HG03066 (cell line): Measurements from ENCODE around the gene NIF3L1.
A peak's percentile ranks its signal among the peaks of the same experiment; 100 is the strongest.
"Not testable (repeated sequence)": the region's sequence is repeated elsewhere in the genome, so short reads cannot be mapped to it uniquely, and the experiment has no call there.

ENCODE experiments used
- ATAC-seq: cut with Tn5 transposase; IDR thresholded peaks from one replicate; pipeline ENCODE4 v1.9.1; 2021; ENCODE audit warnings: low read depth; ENCODE audit not compliant: unreplicated experiment

The NIF3L1 gene

DNA sequence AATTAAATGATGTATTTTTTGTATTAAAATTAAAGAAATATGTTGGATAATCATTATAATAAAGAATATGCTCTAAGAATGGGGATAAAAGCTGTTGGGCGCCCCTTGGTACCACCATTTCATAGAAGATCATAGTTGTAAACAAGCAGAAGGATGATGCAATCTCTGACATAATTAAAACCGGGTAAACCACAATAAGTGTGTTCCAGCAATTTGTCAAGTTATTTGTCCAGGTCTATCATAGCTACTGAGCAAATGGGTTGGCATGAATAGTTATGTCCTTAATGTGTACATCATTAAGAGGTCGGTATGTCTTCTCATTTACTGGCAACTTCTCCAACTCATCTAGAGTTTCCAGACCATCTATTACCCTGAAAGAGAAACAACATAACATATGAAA, 18.0 kb upstream of the NIF3L1 start:
- no peak for ATAC-seq

DNA sequence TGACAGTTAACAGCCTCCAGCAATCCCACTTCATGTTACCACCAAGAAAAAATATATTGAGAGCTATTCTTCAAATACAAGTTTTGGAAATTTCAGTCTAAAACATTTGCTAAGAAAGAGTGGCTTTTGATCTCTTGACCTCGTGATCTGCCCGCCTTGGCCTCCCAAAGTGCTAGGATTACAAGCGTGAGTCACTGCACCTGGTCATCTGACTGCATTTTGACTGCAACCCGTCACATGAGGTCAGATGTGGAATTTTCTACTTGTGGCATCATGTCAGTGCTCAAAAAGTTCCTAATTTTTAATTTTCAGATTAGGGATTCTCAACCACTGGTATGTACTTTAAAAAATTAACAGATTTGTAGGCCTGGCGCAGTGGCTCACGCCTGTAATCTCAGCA, 15.6 kb upstream of the NIF3L1 start:
- no peak for ATAC-seq

- no peak for ATAC-seq
Measured at GRCh38 chr2:200877443-200877842, 11.7 kb upstream of the NIF3L1 start.

DNA sequence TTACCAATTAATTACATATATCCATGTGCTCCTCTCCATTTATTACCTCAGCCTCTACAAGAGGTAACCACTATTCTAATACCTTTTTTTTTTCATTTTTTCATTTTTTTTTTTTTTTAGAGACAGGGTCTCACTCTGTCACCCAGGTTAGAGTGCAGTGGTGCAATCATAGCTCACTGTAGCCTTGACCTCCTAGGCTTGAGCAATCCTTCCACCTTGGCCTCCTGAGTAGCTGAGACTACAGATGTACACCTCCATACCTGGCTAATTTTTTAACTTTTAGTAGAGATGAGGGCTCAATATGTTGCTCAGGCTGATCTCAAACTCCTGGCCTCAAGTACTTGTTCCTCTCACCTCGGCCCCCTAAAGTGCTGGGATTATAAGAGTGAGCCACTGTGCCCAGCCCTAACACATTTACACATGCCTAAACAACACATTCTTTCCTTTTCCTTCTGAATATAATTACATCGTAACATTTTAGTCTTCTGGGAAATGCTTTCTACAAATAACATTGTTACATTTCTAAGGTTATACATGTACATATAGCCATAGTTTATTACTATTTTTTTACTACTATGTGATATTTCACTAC, 10.8 kb upstream of the NIF3L1 start:
- ATAC-seq, result no peak

- ATAC-seq, result not testable (repeated sequence)
Measured at GRCh38 chr2:200881715-200882249, 7.4 kb upstream of the NIF3L1 start.

GRCh38 chr2:200899482-200899881, 10.3 kb downstream of the NIF3L1 start:
- ATAC-seq, result no peak

- peak; percentile 97 for ATAC-seq
Measured at GRCh38 chr2:200901459-200902072, 12.4 kb downstream of the NIF3L1 start.

DNA sequence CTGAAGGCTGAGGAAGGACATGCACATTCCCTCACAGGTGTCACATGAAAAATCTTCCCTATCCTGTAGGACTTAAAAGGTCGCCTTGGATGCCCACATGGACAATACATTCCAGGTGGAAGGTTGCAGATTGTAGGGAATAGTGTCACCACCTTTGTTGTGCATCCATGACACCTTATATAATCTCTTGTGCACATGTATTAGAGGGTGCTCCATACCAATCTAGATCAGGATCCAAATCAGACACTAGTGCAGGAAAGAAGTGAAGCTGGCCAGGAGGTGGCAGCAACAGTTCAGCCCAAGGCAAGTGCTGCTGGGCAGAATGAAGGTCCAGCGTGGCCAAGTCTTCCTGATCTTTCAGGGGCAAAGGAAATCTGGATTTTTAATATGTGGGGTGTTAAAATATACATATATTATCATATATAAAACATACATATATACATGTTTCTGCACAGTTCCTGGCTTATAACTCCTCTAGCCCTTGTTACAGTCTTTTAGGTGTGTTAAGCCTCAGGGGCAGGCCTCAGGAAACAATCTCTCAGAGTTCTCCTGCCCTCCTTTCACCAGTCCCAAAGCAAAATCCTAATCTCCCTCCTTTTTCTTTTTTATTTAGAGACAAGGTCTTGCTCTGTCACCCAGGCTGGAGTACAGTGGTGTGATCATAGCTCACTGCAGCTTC, 16.6 kb downstream of the NIF3L1 start:
- ATAC-seq, result peak; percentile 46

DNA sequence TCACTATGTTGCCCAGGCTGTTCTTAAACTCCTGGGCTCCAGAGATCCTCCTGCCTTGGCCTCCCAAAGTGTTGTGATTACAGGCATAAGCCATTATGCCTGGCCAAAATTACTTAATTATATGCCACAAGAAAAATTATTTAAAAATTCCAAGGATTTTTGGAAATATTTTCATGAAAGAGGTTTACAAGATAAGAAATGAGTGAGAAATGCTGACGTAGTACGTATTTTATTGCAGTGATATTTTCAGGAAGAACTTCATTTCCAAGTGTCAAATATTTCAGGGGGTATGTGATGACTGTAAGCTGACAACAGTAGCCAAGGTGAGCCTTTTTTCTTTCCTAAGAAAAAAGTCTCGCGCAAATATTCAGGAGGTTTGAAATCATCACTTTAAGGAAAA, 20.8 kb downstream of the NIF3L1 start:
- ATAC-seq, result no peak

GRCh38 chr2:200913654-200914053, 24.5 kb downstream of the NIF3L1 start:
- no peak for ATAC-seq

- ATAC-seq, result no peak
Measured at GRCh38 chr2:200922439-200922838, 33.3 kb downstream of the NIF3L1 start.

GRCh38 chr2:200929334-200930249, 40.4 kb downstream of the NIF3L1 start:
- no peak for ATAC-seq

DNA sequence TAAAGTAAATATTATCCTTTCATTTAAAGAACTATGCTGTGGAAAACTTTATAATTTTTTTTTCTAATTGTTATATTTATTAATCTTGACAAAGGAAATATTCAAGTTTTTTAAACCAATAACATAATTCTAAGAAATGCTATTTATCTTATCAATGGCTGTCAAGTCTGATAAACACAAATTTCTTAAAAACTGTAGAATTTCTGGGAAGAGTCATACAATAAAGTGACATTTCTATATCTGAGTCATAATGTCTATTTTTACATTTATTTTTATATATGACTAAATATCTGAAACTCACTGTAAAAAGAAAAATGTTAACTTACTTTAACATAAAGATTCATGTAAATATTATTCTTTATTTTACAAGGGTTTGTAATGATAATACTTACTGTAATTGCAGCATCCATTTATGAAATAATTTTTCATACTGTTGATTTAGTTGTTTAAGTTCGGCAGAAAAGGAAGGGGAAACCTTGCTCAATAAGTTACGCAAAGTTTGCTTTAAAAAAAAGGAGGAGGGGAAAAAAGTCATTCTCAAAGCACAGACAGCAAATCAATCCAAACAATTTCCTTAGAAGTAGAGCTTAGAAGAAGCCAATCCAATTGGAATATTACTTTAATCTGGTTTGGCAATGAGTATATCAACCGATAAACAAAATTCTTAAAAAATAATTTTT, 41.9 kb downstream of the NIF3L1 start:
- no peak for ATAC-seq

- ATAC-seq, result no peak
Measured at GRCh38 chr2:200939832-200940231, 50.7 kb downstream of the NIF3L1 start.

GRCh38 chr2:200943527-200944105, 54.4 kb downstream of the NIF3L1 start:
- ATAC-seq, result no peak

- no peak for ATAC-seq
Measured at GRCh38 chr2:200944467-200945394, 55.6 kb downstream of the NIF3L1 start.

DNA sequence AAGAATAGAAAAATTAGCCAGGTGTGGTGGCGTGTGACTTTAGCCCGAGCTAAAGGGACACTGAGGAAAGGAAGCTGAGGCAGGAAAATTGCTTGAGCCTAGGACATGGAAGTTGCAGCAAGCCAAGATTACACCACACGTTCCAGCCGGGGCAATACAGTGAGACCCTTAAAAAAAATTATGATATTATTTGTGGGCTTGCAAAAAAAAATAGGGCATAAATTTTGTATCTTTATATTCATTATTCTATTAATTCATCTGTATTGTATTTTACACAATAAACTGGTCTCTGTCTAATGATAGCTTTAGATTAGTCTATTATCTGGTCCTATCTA, 56.2 kb downstream of the NIF3L1 start:
- ATAC-seq, result no peak

DNA sequence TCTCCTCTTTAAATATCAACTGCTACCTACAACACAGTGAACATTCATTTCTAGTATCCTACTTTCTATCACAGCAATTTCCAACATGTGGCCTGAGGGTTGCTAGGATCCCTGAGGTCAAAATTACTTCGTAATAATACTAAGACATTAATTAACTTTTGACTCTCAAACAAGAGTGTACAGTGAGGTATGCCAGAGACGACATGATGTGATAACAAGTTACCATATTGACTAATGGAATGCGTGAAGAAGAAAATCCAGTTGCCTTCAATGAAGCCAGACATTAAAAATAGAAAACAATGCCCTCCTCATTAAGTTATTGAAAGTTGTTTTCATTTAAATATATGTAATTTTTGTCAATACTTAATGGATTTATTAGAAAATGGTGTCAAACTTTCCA, 61.2 kb downstream of the NIF3L1 start:
- no peak for ATAC-seq
